ENCODE measurements around the gene LRP2.

Gene LRP2

GRCh38 chr2:169351725-169352124 is 10.6 kb downstream of the LRP2 start:
- TF ChIP-seq, protein P1, sequence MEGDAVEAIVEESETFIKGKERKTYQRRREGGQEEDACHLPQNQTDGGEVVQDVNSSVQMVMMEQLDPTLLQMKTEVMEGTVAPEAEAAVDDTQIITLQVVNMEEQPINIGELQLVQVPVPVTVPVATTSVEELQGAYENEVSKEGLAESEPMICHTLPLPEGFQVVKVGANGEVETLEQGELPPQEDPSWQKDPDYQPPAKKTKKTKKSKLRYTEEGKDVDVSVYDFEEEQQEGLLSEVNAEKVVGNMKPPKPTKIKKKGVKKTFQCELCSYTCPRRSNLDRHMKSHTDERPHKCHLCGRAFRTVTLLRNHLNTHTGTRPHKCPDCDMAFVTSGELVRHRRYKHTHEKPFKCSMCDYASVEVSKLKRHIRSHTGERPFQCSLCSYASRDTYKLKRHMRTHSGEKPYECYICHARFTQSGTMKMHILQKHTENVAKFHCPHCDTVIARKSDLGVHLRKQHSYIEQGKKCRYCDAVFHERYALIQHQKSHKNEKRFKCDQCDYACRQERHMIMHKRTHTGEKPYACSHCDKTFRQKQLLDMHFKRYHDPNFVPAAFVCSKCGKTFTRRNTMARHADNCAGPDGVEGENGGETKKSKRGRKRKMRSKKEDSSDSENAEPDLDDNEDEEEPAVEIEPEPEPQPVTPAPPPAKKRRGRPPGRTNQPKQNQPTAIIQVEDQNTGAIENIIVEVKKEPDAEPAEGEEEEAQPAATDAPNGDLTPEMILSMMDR (IDR thresholded peaks at IDR 0.05; ENCODE audit: low read depth, low read length, missing control alignments), result no peak
- in situ Hi-C loops (cut with HindIII; ENCODE audit: low sequenced_read_pairs), result no loop called here
- H3K4me3 ChIP-seq (ENCODE audit: low read depth, low read length), result no peak overlapping the region
- no peak for DNase-seq (ENCODE audit: low read depth)

- TF ChIP-seq, protein P1 (IDR thresholded peaks at IDR 0.05; ENCODE audit: low read depth, low read length, missing control alignments), result no peak
- no peak for DNase-seq (ENCODE audit: low read depth)
- H3K4me3 ChIP-seq (ENCODE audit: low read depth, low read length), result no peak overlapping the region
- in situ Hi-C loops (cut with HindIII; ENCODE audit: low sequenced_read_pairs), result no loop called here
Observed at GRCh38 chr2:169349535-169349934, 12.8 kb downstream of the LRP2 start.

- in situ Hi-C loops (cut with HindIII; ENCODE audit: low sequenced_read_pairs), result no loop called here
Observed at GRCh38 chr2:169348321-169349024, 13.9 kb downstream of the LRP2 start.

DNA sequence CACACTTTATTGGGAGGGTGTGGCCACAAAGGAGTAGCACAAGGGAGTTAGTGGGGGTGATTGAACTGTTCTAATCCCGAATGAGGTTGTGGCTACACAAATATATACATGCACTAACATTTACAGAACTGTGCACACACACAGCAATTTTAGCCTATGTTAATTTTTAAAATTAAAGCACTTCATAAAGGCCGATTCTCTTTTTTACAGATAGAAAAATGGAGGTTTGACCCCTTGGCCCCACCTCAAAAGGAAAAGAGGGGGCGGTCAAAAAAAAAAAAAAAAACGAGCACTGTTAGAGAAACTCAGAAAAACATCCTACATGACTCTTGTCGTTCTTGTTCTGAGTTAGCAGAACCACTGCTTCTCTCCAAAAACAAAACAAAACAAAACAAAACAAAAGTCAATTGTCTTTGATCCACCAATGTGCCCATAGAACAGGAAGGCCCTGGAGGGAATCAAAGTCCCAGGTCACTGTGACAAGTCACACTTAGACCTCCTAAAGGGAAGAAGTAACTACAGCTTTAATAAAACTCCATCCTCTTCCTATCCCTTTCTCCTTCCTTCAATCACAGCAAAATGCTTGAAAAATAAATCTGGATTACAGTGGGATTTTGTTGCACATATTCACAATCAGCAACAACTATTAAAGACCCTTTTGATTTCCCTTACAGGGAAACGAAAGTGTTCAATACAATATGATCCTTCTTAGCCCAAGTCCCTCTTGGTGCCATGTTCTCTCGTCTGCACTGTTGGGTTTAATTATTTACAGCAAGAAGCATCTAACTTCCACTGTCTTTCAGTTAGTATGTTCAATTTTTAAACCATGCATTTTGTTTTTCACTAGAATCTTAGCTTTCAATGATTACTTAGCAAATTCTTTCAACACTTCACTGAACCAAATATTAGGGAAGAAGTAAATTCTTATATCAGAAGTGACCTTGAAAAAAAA is 16.6 kb downstream of the LRP2 start:
- DNase-seq (ENCODE audit: low read depth), result no peak
- no peak overlapping the region for H3K4me3 ChIP-seq (ENCODE audit: low read depth, low read length)
- in situ Hi-C loops (cut with HindIII; ENCODE audit: low sequenced_read_pairs), result no loop called here
- TF ChIP-seq, protein P1 (IDR thresholded peaks at IDR 0.05; ENCODE audit: low read depth, low read length, missing control alignments), result no peak

More at GRCh38 chr2:169348321-169349024, 13.9 kb downstream of the LRP2 start:
- no peak for DNase-seq (ENCODE audit: low read depth)
- TF ChIP-seq, protein P1 (IDR thresholded peaks at IDR 0.05; ENCODE audit: low read depth, low read length, missing control alignments), result no peak
- no peak overlapping the region for H3K4me3 ChIP-seq (ENCODE audit: low read depth, low read length)

GRCh38 chr2:169344736-169345485 is 17.4 kb downstream of the LRP2 start:
- in situ Hi-C loops (cut with HindIII; ENCODE audit: low sequenced_read_pairs), result no loop called here
- DNase-seq (ENCODE audit: low read depth), result no peak
- H3K4me3 ChIP-seq (ENCODE audit: low read depth, low read length), result no peak overlapping the region
- TF ChIP-seq, protein P1 (IDR thresholded peaks at IDR 0.05; ENCODE audit: low read depth, low read length, missing control alignments), result no peak

DNA sequence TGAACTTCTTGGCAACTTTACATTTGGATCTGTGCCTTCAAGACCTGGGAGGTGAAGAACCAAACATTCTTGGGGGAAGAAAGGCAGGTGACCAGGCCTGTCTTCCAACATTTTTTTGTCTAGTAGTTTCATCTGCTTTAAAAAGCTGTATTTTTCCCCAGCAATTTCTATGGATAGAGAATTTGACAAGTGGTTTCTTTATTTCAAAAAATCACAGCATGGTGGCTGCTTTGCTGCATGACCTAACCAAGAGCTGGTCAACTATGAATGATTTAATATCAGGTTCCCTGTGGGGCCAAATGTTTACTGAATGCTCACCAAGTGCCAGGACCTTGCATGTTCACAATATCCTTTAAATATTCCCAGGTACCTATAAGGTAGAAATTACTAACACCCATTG is 19.1 kb downstream of the LRP2 start:
- DNase-seq (ENCODE audit: low read depth), result no peak
- TF ChIP-seq, protein P1 (IDR thresholded peaks at IDR 0.05; ENCODE audit: low read depth, low read length, missing control alignments), result no peak
- in situ Hi-C loops (cut with HindIII; ENCODE audit: low sequenced_read_pairs), result no loop called here
- no peak overlapping the region for H3K4me3 ChIP-seq (ENCODE audit: low read depth, low read length)

Measured in astrocyte of the cerebellum (primary cell).